ENCODE measurements around the gene BFSP2. TPM values are rescaled to one million over a fixed set of nuclear protein-coding genes. Genes with fewer than 3 reads are reported as not detected.

The BFSP2 gene
- total and polyA plus RNA-seq, 2 donors (not counting 1 experiment from before 2014, with no cell fraction given), result 0.60 to 1.6 TPM

DNA sequence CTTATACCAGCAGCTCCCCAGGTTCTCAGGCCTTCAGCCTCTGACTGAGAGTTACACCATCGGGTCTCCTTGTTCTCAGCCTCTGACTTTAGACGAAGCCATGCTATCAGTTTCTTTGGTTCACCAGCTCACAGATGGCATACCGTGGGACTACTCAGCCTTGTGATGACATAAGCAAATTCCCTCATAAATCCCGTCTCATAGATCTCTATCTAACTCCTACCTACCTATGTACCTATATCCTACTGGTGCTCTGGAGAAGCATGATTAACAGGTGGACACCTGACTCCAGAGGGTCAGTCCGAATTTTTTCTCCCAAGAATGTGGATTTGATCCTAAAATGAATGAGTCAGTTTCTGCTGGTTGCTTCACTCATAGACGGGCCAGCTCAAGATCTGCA lies 114.6 kb downstream of the BFSP2 start:
- Histone ChIP-seq H3K27ac (ENCODE audit: low read length in 2 of 2) (no peak overlapping the region), H2AFZ (ENCODE audit: insufficient read depth, low read depth, low read length, poor library complexity, severe bottlenecking) (no peak overlapping the region), H3K4me2 (replicated peaks; ENCODE audit: low read depth, low read length, poor library complexity, severe bottlenecking) (no peak overlapping the region), H4K20me1 (ENCODE audit: control insufficient read depth, insufficient read depth, low read length, poor library complexity, severe bottlenecking) (no peaks in the 10 kb centered on the region), H3K4me3 (ENCODE audit: control extremely low read depth in 1 of 5, extremely low read depth in 1 of 5, insufficient read depth in 1 of 5, low read depth in 2 of 5, low read length in 4 of 5) (no peak overlapping the region), H3K9ac (ENCODE audit: low read length) (no peak overlapping the region), H3K36me3 (replicated peaks in 1 of 2; ENCODE audit: control extremely low read depth in 1 of 2, control insufficient read depth in 1 of 2, extremely low read depth in 1 of 2, insufficient read depth in 2 of 2, low read length in 1 of 2) (no peaks in the 10 kb centered on the region), H3K79me2 (ENCODE audit: control insufficient read depth, insufficient read depth, low read length) (no peaks in the 10 kb centered on the region), H3K4me1 (ENCODE audit: control insufficient read depth in 2 of 2, insufficient read depth in 2 of 2, low read length in 2 of 2) (no peaks in the 10 kb centered on the region), H3K9me3 (ENCODE audit: control extremely low read depth in 1 of 3, control insufficient read depth in 2 of 3, insufficient read depth in 1 of 3, low read length in 2 of 3) (no peaks in the 10 kb centered on the region), H3K27me3 (replicated peaks in 1 of 4; ENCODE audit: control extremely low read depth in 1 of 4, control insufficient read depth in 3 of 4, insufficient read depth in 4 of 4, low read length in 3 of 4) (no peaks in the 10 kb centered on the region)
- intact Hi-C loops (cut with micrococcal nuclease), result no loop called here
- ChIA-PET POLR2A (no interaction called here), CTCF (no interaction called here)
- no peak overlapping the region for H3K27ac Mint-ChIP-seq
- no peaks in the 10 kb centered on the region for H3K27me3 Mint-ChIP-seq
- no peak for TF ChIP-seq CTCF (IDR thresholded peaks at IDR 0.05)
- TF ChIP-seq EZH2 (IDR thresholded peaks at IDR 0.05; ENCODE audit: borderline replicate concordance, insufficient read depth, low read depth, low read length, poor library complexity, severe bottlenecking), result no peak
- H3K4me3 Mint-ChIP-seq, result no peak overlapping the region
- no peaks in the 10 kb centered on the region for H3K9me3 Mint-ChIP-seq (ENCODE audit: insufficient read depth)
- DNase-seq (no peak), ATAC-seq (ENCODE audit: low read depth) (no peak)
- H3K4me1 Mint-ChIP-seq, result no peaks in the 10 kb centered on the region
- WGBS (ENCODE audit: insufficient coverage), result 90% methylated on average over 4 of the region's 6 CpGs

DNA sequence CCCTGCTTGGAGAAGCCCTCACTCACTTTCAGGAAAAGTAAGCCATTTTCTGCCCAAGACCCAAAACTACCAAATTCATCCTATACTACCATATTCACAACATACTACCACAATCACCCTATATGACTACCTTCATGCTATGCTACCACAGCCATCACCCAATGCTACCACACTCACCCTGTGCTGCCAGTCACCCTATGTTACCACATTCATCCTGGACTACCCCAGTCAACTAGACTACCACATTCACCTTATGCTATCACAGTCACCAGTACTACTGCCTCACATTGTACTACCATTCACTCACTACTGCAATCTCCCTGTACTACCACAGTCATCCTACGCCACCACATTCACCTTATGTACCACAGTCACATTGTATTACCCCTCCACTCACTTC lies 115.3 kb downstream of the BFSP2 start:
- CTCF ChIA-PET, result no interaction called here
- H3K27ac Mint-ChIP-seq, result no peak overlapping the region
- ATAC-seq (ENCODE audit: low read depth), result no peak

More for the DNA sequence above, 115.3 kb downstream of the BFSP2 start:
- H4K20me1 ChIP-seq (ENCODE audit: control insufficient read depth, insufficient read depth, low read length, poor library complexity, severe bottlenecking), result no peaks in the 10 kb centered on the region
- H3K27me3 ChIP-seq (replicated peaks in 1 of 4; ENCODE audit: control extremely low read depth in 1 of 4, control insufficient read depth in 3 of 4, insufficient read depth in 4 of 4, low read length in 3 of 4), result no peaks in the 10 kb centered on the region
- no peaks in the 10 kb centered on the region for H3K9me3 Mint-ChIP-seq (ENCODE audit: insufficient read depth)
- no peaks in the 10 kb centered on the region for H3K4me1 ChIP-seq (ENCODE audit: control insufficient read depth in 2 of 2, insufficient read depth in 2 of 2, low read length in 2 of 2)
- TF ChIP-seq EZH2 (IDR thresholded peaks at IDR 0.05; ENCODE audit: borderline replicate concordance, insufficient read depth, low read depth, low read length, poor library complexity, severe bottlenecking) (no peak), CTCF (IDR thresholded peaks at IDR 0.05) (no peak)
- DNase-seq, result no peak
- no peaks in the 10 kb centered on the region for H3K4me1 Mint-ChIP-seq
- POLR2A ChIA-PET, result no interaction called here
- H3K9ac ChIP-seq (ENCODE audit: low read length), result no peak overlapping the region
- no peak overlapping the region for H3K4me3 Mint-ChIP-seq
- intact Hi-C loops (cut with micrococcal nuclease), result no loop called here
- H2AFZ ChIP-seq (ENCODE audit: insufficient read depth, low read depth, low read length, poor library complexity, severe bottlenecking), result no peak overlapping the region
- H3K4me2 ChIP-seq (replicated peaks; ENCODE audit: low read depth, low read length, poor library complexity, severe bottlenecking), result no peak overlapping the region
- H3K79me2 ChIP-seq (ENCODE audit: control insufficient read depth, insufficient read depth, low read length), result no peaks in the 10 kb centered on the region
- H3K9me3 ChIP-seq (ENCODE audit: control extremely low read depth in 1 of 3, control insufficient read depth in 2 of 3, insufficient read depth in 1 of 3, low read length in 2 of 3), result no peaks in the 10 kb centered on the region
- no peaks in the 10 kb centered on the region for H3K36me3 ChIP-seq (replicated peaks in 1 of 2; ENCODE audit: control extremely low read depth in 1 of 2, control insufficient read depth in 1 of 2, extremely low read depth in 1 of 2, insufficient read depth in 2 of 2, low read length in 1 of 2)
- H3K27me3 Mint-ChIP-seq, result no peaks in the 10 kb centered on the region
- H3K27ac ChIP-seq (ENCODE audit: low read length in 2 of 2), result no peak overlapping the region
- no peak overlapping the region for H3K4me3 ChIP-seq (ENCODE audit: control extremely low read depth in 1 of 5, extremely low read depth in 1 of 5, insufficient read depth in 1 of 5, low read depth in 2 of 5, low read length in 4 of 5)
- whole genome bisulfite sequencing (ENCODE audit: insufficient coverage), result 100% methylated on average over 1 of the region's 1 CpG
